HepG2 (cell line): ENCODE results near the gene SMIM13. TPM values are rescaled to one million over a fixed set of nuclear protein-coding genes. Genes with fewer than 3 reads are reported as not detected.

Source experiments
- CHD2 ChIP-seq: IDR thresholded peaks from 2 replicates; pipeline ENCODE4 v1.6.1; 2011; ENCODE audit warnings: low read depth, low read length, improper control_type of control experiment
- HOXA5 ChIP-seq: sonication (generic); formaldehyde crosslinking; IDR thresholded peaks from 2 replicates; pipeline ENCODE4 v1.4.0; 2020; ENCODE audit warnings: missing genetic modification reagents
- KDM2A ChIP-seq: sonication (generic); formaldehyde crosslinking; IDR thresholded peaks from 2 replicates; pipeline ENCODE4 v1.4.0; 2020; ENCODE audit warnings: low read depth, missing genetic modification reagents, borderline replicate concordance
- MATR3 ChIP-seq: sonication (generic); formaldehyde crosslinking; IDR thresholded peaks from 2 replicates; pipeline ENCODE4 v1.4.0; 2020; ENCODE audit warnings: missing genetic modification reagents
- NFIB ChIP-seq: sonication (generic); formaldehyde crosslinking; IDR thresholded peaks from 2 replicates; pipeline ENCODE4 v1.9.0; 2021; ENCODE audit warnings: missing genetic modification reagents, mild to moderate bottlenecking, borderline replicate concordance
- RORA ChIP-seq: sonication (generic); formaldehyde crosslinking; IDR thresholded peaks from 2 replicates; pipeline ENCODE4 v1.5.0; 2020; ENCODE audit warnings: mild to moderate bottlenecking, missing genetic modification reagents, moderate library complexity
- SALL1 ChIP-seq: sonication (generic); formaldehyde crosslinking; IDR thresholded peaks from 2 replicates; pipeline ENCODE4 v1.8.0; 2022; ENCODE audit warnings: mild to moderate bottlenecking, missing genetic modification reagents
- SOX5 ChIP-seq: IDR thresholded peaks from 2 replicates; pipeline ENCODE4 v1.6.1; 2016; ENCODE audit warnings: borderline replicate concordance
- SP5 ChIP-seq: IDR thresholded peaks from 2 replicates; pipeline ENCODE4 v1.6.1; 2016; ENCODE audit warnings: low read depth, borderline replicate concordance
- TBL1XR1 ChIP-seq: fragments of 150-350 bp; IDR thresholded peaks from 2 replicates; pipeline ENCODE4 v1.6.1; 2014; ENCODE audit warnings: borderline replicate concordance, low read length; ENCODE audit not compliant: partially characterized antibody
- TCF7 ChIP-seq: sonication (generic); IDR thresholded peaks from 2 replicates; pipeline ENCODE4 v1.6.1; 2016; ENCODE audit warnings: antibody characterized with exemption, low read depth
- ZNF329 ChIP-seq: sonication (generic); formaldehyde crosslinking; IDR thresholded peaks from 2 replicates; pipeline ENCODE4 v1.9.0; 2021; ENCODE audit warnings: low read depth, mild to moderate bottlenecking, missing genetic modification reagents
- ZNF337 ChIP-seq: sonication (generic); formaldehyde crosslinking; IDR thresholded peaks from 2 replicates; pipeline ENCODE4 v1.5.1; 2020; ENCODE audit warnings: missing genetic modification reagents, low read depth, mild to moderate bottlenecking, borderline replicate concordance
- ZNF33A ChIP-seq: sonication (generic); formaldehyde crosslinking; IDR thresholded peaks from 2 replicates; pipeline ENCODE4 v1.5.1; 2020; ENCODE audit warnings: missing genetic modification reagents, mild to moderate bottlenecking, moderate library complexity, borderline replicate concordance
- ZNF446 ChIP-seq: sonication (generic); formaldehyde crosslinking; IDR thresholded peaks from 2 replicates; pipeline ENCODE4 v1.5.0; 2020; ENCODE audit warnings: mild to moderate bottlenecking, missing genetic modification reagents
- ZNF773 ChIP-seq: sonication (generic); formaldehyde crosslinking; IDR thresholded peaks from 2 replicates; pipeline ENCODE4 v1.4.0; 2020; ENCODE audit warnings: missing genetic modification reagents, borderline replicate concordance
- ZNF850 ChIP-seq: sonication (generic); formaldehyde crosslinking; conservative IDR thresholded peaks from 2 replicates; pipeline ENCODE4 v1.9.0; 2021; ENCODE audit warnings: mild to moderate bottlenecking, missing genetic modification reagents
- polyA plus RNA-seq, 8 experiments: library from polyadenylated mRNA; depleted of rRNA in 3 of 8; stranded (reverse) in 7 of 8; unstranded in 1 of 8; fragments of >200 nt; fragmentation: Illumina TruSeq in 4 of 8; extraction: Trizol in 4 of 8; gene quantifications; 2 replicates each; pipeline versions ENCODE4 v1.2.1 to v1.2.3, GENCODE V29; 2011 to 2016; ENCODE audit warnings: low read depth in 4 of 8, missing spikeins in 1 of 8, mixed read lengths in 1 of 8; ENCODE audit not compliant: insufficient read depth in 1 of 8
- total RNA-seq, 5 experiments: library from RNA; depleted of rRNA; stranded (reverse); fragments of >200 nt; fragmentation: Illumina TruSeq; extraction: Trizol; gene quantifications; 2 replicates each; pipeline ENCODE4 v1.2.3, GENCODE V29; 2016; ENCODE audit warnings: low read depth in 1 of 5
- TF ChIP-seq, protein P1 (sequence below): sonication (generic); formaldehyde crosslinking; conservative IDR thresholded peaks from 2 replicates; pipeline ENCODE4 v1.8.1; 2023; ENCODE audit warnings: missing genetic modification reagents
- TF ChIP-seq, protein P2 (sequence below): sonication (generic); formaldehyde crosslinking; IDR thresholded peaks from 2 replicates; pipeline ENCODE4 v1.4.0; 2020; ENCODE audit warnings: missing genetic modification reagents
- TF ChIP-seq, protein P3 (sequence below): sonication (generic); formaldehyde crosslinking; IDR thresholded peaks from 2 replicates; pipeline ENCODE4 v1.4.0; 2020; ENCODE audit warnings: missing genetic modification reagents
- TF ChIP-seq, protein P4 (sequence below): sonication (generic); formaldehyde crosslinking; IDR thresholded peaks from 2 replicates; pipeline ENCODE4 v1.4.0; 2020; ENCODE audit warnings: missing genetic modification reagents, borderline replicate concordance

Gene SMIM13
- total and polyA plus RNA-seq, 2 of the 13 experiments (the other 11 are each of a cell fraction or from before 2014, with no cell fraction given): 2.7 to 10.2 TPM

DNA sequence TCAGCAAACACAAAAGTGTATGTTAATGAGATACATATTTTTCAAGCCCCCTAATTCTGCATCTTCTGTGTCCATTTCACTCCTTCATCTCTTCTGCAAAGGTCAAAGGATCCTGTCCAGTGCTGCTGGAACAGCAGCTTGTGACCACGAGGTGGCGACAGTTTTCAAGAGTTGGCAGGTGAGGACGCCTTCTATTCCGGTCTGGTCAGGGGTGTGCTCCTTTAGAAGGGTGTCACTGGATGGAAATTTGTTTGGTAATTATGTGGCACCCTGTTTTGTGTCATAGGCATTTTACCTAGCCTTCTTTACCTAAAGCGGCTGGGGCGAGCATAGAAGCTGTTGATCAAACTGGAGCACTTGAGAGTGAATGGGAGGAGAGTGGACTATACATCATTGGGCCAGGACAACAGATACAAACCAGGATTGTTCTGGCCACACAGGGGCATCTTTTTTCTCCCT, 50.8 kb downstream of the SMIM13 start (continued):
- TF ChIP-seq, protein P1, sequence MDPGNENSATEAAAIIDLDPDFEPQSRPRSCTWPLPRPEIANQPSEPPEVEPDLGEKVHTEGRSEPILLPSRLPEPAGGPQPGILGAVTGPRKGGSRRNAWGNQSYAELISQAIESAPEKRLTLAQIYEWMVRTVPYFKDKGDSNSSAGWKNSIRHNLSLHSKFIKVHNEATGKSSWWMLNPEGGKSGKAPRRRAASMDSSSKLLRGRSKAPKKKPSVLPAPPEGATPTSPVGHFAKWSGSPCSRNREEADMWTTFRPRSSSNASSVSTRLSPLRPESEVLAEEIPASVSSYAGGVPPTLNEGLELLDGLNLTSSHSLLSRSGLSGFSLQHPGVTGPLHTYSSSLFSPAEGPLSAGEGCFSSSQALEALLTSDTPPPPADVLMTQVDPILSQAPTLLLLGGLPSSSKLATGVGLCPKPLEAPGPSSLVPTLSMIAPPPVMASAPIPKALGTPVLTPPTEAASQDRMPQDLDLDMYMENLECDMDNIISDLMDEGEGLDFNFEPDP (CRISPR knock-in tag): 0 out of 2 replicates have a peak, but pooled peaks have one; percentile 43
- TF ChIP-seq NFIB (CRISPR knock-in tag): no peak
- no peak for TF ChIP-seq ZNF446 (CRISPR knock-in tag)
- TF ChIP-seq, protein P2, sequence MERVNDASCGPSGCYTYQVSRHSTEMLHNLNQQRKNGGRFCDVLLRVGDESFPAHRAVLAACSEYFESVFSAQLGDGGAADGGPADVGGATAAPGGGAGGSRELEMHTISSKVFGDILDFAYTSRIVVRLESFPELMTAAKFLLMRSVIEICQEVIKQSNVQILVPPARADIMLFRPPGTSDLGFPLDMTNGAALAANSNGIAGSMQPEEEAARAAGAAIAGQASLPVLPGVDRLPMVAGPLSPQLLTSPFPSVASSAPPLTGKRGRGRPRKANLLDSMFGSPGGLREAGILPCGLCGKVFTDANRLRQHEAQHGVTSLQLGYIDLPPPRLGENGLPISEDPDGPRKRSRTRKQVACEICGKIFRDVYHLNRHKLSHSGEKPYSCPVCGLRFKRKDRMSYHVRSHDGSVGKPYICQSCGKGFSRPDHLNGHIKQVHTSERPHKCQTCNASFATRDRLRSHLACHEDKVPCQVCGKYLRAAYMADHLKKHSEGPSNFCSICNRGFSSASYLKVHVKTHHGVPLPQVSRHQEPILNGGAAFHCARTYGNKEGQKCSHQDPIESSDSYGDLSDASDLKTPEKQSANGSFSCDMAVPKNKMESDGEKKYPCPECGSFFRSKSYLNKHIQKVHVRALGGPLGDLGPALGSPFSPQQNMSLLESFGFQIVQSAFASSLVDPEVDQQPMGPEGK (CRISPR knock-in tag): 0 out of 2 replicates have a peak, but pooled peaks have one; percentile 27
- no peak for TF ChIP-seq HOXA5 (CRISPR knock-in tag)
- no peak for TF ChIP-seq SP5
- no peak for TF ChIP-seq TCF7
- no peak for TF ChIP-seq TBL1XR1
- TF ChIP-seq, protein P3, sequence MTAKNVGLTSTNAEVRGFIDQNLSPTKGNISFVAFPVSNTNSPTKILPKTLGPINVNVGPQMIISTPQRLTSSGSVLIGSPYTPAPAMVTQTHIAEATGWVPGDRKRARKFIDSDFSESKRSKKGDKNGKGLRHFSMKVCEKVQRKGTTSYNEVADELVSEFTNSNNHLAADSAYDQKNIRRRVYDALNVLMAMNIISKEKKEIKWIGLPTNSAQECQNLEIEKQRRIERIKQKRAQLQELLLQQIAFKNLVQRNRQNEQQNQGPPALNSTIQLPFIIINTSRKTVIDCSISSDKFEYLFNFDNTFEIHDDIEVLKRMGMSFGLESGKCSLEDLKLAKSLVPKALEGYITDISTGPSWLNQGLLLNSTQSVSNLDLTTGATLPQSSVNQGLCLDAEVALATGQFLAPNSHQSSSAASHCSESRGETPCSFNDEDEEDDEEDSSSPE (CRISPR knock-in tag): 0 out of 2 replicates have a peak, but pooled peaks have one; percentile 25
- no peak for TF ChIP-seq ZNF850 (CRISPR knock-in tag)
- TF ChIP-seq, protein P4, sequence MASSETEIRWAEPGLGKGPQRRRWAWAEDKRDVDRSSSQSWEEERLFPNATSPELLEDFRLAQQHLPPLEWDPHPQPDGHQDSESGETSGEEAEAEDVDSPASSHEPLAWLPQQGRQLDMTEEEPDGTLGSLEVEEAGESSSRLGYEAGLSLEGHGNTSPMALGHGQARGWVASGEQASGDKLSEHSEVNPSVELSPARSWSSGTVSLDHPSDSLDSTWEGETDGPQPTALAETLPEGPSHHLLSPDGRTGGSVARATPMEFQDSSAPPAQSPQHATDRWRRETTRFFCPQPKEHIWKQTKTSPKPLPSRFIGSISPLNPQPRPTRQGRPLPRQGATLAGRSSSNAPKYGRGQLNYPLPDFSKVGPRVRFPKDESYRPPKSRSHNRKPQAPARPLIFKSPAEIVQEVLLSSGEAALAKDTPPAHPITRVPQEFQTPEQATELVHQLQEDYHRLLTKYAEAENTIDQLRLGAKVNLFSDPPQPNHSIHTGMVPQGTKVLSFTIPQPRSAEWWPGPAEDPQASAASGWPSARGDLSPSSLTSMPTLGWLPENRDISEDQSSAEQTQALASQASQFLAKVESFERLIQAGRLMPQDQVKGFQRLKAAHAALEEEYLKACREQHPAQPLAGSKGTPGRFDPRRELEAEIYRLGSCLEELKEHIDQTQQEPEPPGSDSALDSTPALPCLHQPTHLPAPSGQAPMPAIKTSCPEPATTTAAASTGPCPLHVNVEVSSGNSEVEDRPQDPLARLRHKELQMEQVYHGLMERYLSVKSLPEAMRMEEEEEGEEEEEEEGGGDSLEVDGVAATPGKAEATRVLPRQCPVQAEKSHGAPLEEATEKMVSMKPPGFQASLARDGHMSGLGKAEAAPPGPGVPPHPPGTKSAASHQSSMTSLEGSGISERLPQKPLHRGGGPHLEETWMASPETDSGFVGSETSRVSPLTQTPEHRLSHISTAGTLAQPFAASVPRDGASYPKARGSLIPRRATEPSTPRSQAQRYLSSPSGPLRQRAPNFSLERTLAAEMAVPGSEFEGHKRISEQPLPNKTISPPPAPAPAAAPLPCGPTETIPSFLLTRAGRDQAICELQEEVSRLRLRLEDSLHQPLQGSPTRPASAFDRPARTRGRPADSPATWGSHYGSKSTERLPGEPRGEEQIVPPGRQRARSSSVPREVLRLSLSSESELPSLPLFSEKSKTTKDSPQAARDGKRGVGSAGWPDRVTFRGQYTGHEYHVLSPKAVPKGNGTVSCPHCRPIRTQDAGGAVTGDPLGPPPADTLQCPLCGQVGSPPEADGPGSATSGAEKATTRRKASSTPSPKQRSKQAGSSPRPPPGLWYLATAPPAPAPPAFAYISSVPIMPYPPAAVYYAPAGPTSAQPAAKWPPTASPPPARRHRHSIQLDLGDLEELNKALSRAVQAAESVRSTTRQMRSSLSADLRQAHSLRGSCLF (CRISPR knock-in tag): no peak
- TF ChIP-seq MATR3 (CRISPR knock-in tag): no peak
- TF ChIP-seq SOX5 (CRISPR knock-in tag): peak; percentile 31; the same call in 1 of the 2 replicates
- TF ChIP-seq KDM2A (CRISPR knock-in tag): 0 out of 2 replicates have a peak, but pooled peaks have one; percentile 40
- TF ChIP-seq RORA: no peak
- no peak for TF ChIP-seq ZNF773 (CRISPR knock-in tag)
- TF ChIP-seq CHD2: 0 out of 2 replicates have a peak, but pooled peaks have one; percentile 28
- TF ChIP-seq SALL1: peak; percentile 65
- TF ChIP-seq ZNF33A: no peak
- 0 out of 2 replicates have a peak, but pooled peaks have one; percentile 12 for TF ChIP-seq ZNF337 (CRISPR knock-in tag)
- no peak; the same call in 1 of the 2 replicates for TF ChIP-seq ZNF329
